GM18526 (cell line): Measurements from ENCODE around the gene ABAT.

Source experiments
- POLR2A ChIP-seq: IDR thresholded peaks from 3 replicates; pipeline ENCODE4 v1.6.1; 2011; ENCODE audit not compliant: insufficient read length; ENCODE audit errors: extremely low read depth

The ABAT gene

GRCh38 chr16:8670014-8670560 is 4.3 kb upstream of the ABAT start:
- no peak for TF ChIP-seq POLR2A

GRCh38 chr16:8673611-8674412 is 605 bp upstream of the ABAT start:
- TF ChIP-seq POLR2A = no peak

- TF ChIP-seq POLR2A = no peak
These were observed 1.1 kb downstream of the ABAT start for GRCh38 chr16:8675183-8676159.

- no peak for TF ChIP-seq POLR2A
These were observed 1.7 kb downstream of the ABAT start for GRCh38 chr16:8676160-8676547.

GRCh38 chr16:8676737-8677375 is 2.4 kb downstream of the ABAT start:
- no peak for TF ChIP-seq POLR2A

- no peak for TF ChIP-seq POLR2A
These were observed 3.1 kb downstream of the ABAT start for GRCh38 chr16:8677481-8677880.

GRCh38 chr16:8678068-8678927 is 3.9 kb downstream of the ABAT start:
- TF ChIP-seq POLR2A = no peak

GRCh38 chr16:8679151-8679550 is 4.7 kb downstream of the ABAT start:
- TF ChIP-seq POLR2A = no peak

GRCh38 chr16:8682551-8683259 is 8.3 kb downstream of the ABAT start:
- TF ChIP-seq POLR2A = no peak

GRCh38 chr16:8683640-8684039 is 9.2 kb downstream of the ABAT start:
- no peak for TF ChIP-seq POLR2A

- no peak for TF ChIP-seq POLR2A
These were observed 11.2 kb downstream of the ABAT start for GRCh38 chr16:8685617-8686016.

- TF ChIP-seq POLR2A = no peak
These were observed 11.7 kb downstream of the ABAT start for GRCh38 chr16:8686031-8686621.

GRCh38 chr16:8686879-8687278 is 12.5 kb downstream of the ABAT start:
- no peak for TF ChIP-seq POLR2A
